ENCODE measurements around the gene GNAI3.

- no peak for TF ChIP-seq EZH2phosphoT487 (IDR thresholded peaks at IDR 0.05; ENCODE audit: borderline replicate concordance, low read depth, low read length)
- no peak for TF ChIP-seq CTCF (conservative IDR thresholded peaks at IDR 0.05; ENCODE audit: low read length)
Observed at GRCh38 chr1:109535971-109536491, 12.4 kb upstream of the GNAI3 start.

All from OCI-LY7 (cell line).